Mesothelial cell of epicardium (in vitro differentiated cells): ENCODE results near the gene SOWAHA. TPM values are rescaled to one million over a fixed set of nuclear protein-coding genes. Genes with fewer than 3 reads are reported as not detected.
A peak's percentile ranks its signal among the peaks of the same experiment; 100 is the strongest.

Experiments
- DNase-seq, 2 experiments: peaks; one replicate each; pipeline ENCODE4 v3.0.0; 2021; ENCODE audit warnings: low spot score in 2 of 2; ENCODE audit not compliant: unreplicated experiment in 2 of 2
- H3K27ac Mint-ChIP-seq: 2 replicates; pipeline ENCODE4 v1.8.0; 2021; ENCODE audit warnings: mixed read lengths
- H3K27me3 Mint-ChIP-seq: 2 replicates; pipeline ENCODE4 v1.8.0; 2021; ENCODE audit warnings: low read depth, mixed read lengths
- H3K36me3 Mint-ChIP-seq: 2 replicates; pipeline ENCODE4 v1.8.0; 2021; ENCODE audit warnings: mixed read lengths
- H3K4me1 Mint-ChIP-seq: 2 replicates; pipeline ENCODE4 v1.8.0; 2021; ENCODE audit warnings: mixed read lengths
- H3K4me3 Mint-ChIP-seq: 2 replicates; pipeline ENCODE4 v1.8.0; 2021; ENCODE audit warnings: mild to moderate bottlenecking, moderate library complexity, mixed read lengths
- H3K9me3 Mint-ChIP-seq: 2 replicates; pipeline ENCODE4 v1.8.0; 2021; ENCODE audit warnings: mixed read lengths
- total RNA-seq: library from RNA; stranded (reverse); gene quantifications from 3 replicates; pipeline ENCODE4 v1.2.1, GENCODE V29; 2021
- TF ChIP-seq, protein P1 (sequence below): fragments of 200-600 bp; sonication (generic); IDR thresholded peaks from one replicate; pipeline ENCODE4 v1.5.0; 2021; ENCODE audit warnings: antibody characterized with exemption; ENCODE audit not compliant: unreplicated experiment

SOWAHA gene
- 0.52 to 0.67 TPM (median 0.64 TPM) in 3 replicates for total RNA-seq

DNA sequence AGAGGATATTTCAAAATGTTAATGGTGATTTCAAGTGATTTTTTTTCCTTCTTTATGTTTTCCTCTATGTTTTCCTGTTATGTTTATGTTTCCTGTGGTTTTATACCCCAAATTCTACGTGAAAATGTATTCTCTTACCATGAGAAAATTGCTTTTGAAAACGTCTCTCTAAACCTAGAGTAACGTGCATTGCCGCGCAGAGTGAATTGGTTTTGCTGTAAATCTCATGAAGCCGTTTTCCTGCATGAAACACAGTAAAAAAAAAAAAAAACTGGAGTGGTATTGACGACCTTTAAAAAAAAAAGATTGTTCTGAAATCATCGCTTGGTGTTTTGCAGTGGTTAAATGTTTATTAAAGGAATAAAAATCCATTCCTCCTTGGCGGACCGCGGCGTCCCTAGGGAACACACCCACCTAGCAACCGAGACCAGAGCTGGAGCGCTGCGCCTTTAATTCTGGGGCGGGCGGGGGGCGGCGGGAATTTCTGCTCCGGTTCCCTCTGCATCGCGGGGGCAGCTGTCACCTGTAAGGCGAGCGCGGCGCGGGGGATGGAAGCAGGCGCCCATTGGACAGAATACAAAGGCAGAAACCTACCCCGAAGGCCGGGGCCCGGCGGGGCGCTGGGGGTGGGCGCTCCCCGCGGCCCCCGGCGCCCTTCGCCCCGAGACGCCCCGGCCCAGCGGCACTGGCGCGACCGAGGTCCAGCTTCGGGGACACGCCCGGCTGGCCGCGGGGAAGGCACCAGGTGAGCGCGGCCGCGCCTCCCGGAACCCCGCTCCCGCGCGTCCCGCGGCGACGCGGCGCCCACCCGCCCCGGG is at the start of gene SOWAHA:
Gene SOWAHA (plus strand): TSS at position 522 of the 818 bp plus-strand sequence. CDS start 320 bp downstream, outside the sequence.
- Mint-ChIP-seq H3K9me3 (no peaks in the 10 kb centered on the region), H3K27ac (peak within 1 kb of the TSS; percentile 71), H3K4me1 (peaks cover 21% of the 10 kb centered on the region), H3K4me3 (peak within 1 kb of the TSS; percentile 73), H3K27me3 (peaks cover 37% of the 10 kb centered on the region), H3K36me3 (no peaks in the 10 kb centered on the region)
- DNase-seq = no peak
- TF ChIP-seq, protein P1, sequence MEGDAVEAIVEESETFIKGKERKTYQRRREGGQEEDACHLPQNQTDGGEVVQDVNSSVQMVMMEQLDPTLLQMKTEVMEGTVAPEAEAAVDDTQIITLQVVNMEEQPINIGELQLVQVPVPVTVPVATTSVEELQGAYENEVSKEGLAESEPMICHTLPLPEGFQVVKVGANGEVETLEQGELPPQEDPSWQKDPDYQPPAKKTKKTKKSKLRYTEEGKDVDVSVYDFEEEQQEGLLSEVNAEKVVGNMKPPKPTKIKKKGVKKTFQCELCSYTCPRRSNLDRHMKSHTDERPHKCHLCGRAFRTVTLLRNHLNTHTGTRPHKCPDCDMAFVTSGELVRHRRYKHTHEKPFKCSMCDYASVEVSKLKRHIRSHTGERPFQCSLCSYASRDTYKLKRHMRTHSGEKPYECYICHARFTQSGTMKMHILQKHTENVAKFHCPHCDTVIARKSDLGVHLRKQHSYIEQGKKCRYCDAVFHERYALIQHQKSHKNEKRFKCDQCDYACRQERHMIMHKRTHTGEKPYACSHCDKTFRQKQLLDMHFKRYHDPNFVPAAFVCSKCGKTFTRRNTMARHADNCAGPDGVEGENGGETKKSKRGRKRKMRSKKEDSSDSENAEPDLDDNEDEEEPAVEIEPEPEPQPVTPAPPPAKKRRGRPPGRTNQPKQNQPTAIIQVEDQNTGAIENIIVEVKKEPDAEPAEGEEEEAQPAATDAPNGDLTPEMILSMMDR = no peak

DNA sequence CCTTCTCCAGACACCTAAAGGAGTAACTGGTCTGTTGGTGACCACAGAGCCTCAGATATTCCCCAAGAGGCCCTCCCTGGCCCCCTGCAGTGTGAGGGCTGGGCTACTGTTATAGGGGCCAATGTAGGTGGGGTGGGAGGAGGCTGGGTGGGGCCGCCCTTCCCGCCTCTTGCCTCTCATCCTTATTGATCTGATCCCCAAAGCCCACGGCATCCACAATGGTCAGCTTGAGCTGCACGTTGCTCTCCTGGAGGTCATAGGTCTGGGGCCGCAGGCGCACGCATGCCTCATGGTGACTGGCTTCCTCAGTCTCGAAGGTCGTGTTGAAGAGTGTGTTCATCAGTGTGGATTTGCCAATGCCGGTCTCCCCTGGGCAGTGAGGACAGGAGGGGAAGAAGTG is 49.1 kb upstream of the SOWAHA start:
- no peak overlapping the region for H3K27ac Mint-ChIP-seq
- H3K36me3 Mint-ChIP-seq = peaks cover 22% of the 10 kb centered on the region
- H3K27me3 Mint-ChIP-seq = no peaks in the 10 kb centered on the region
- no peak for DNase-seq
- no peak overlapping the region for H3K4me3 Mint-ChIP-seq
- peaks cover 2% of the 10 kb centered on the region for H3K4me1 Mint-ChIP-seq
- TF ChIP-seq, protein P1 = no peak
- no peaks in the 10 kb centered on the region for H3K9me3 Mint-ChIP-seq

DNA sequence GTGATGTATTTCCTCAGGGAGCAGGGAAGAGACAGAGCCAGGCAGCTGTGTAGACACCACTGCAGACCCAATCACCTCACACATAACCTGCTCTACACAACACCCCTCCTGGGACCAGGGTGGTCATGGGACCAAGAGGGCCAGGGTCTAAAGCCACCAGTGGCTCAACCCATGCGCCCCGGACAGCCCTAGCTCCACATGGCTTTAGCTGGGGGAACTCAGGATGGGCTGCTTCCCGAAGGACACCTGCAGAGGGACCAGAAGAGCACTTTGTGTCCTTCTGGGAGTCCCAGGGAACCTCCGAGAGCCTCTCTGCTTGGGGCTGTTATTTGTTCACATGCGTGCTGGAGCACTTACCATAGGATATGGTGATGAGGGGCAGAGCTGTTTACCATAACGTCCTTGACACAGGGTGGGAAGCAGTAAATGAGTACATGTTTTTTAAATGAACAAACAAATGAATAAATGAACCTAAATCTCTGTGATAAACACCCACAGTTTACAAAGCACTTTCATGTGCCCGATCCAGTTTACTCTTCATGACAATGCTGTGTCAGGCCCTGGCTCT is 48.3 kb upstream of the SOWAHA start:
- peaks cover 22% of the 10 kb centered on the region for H3K36me3 Mint-ChIP-seq
- H3K27ac Mint-ChIP-seq = no peak overlapping the region
- no peak overlapping the region for H3K4me3 Mint-ChIP-seq
- no peaks in the 10 kb centered on the region for H3K9me3 Mint-ChIP-seq
- TF ChIP-seq, protein P1 = no peak
- no peaks in the 10 kb centered on the region for H3K4me1 Mint-ChIP-seq
- H3K27me3 Mint-ChIP-seq = no peaks in the 10 kb centered on the region
- DNase-seq = peak in 1 of 2 experiments; percentile 34

GRCh38 chr5:132765311-132766019 is 47.6 kb upstream of the SOWAHA start:
- Mint-ChIP-seq H3K27ac (no peak overlapping the region), H3K4me1 (no peaks in the 10 kb centered on the region), H3K36me3 (peaks cover 17% of the 10 kb centered on the region), H3K4me3 (no peak overlapping the region), H3K27me3 (no peaks in the 10 kb centered on the region), H3K9me3 (no peaks in the 10 kb centered on the region)
- peak in 1 of 2 experiments; percentile 29 for DNase-seq
- TF ChIP-seq, protein P1 = no peak

DNA sequence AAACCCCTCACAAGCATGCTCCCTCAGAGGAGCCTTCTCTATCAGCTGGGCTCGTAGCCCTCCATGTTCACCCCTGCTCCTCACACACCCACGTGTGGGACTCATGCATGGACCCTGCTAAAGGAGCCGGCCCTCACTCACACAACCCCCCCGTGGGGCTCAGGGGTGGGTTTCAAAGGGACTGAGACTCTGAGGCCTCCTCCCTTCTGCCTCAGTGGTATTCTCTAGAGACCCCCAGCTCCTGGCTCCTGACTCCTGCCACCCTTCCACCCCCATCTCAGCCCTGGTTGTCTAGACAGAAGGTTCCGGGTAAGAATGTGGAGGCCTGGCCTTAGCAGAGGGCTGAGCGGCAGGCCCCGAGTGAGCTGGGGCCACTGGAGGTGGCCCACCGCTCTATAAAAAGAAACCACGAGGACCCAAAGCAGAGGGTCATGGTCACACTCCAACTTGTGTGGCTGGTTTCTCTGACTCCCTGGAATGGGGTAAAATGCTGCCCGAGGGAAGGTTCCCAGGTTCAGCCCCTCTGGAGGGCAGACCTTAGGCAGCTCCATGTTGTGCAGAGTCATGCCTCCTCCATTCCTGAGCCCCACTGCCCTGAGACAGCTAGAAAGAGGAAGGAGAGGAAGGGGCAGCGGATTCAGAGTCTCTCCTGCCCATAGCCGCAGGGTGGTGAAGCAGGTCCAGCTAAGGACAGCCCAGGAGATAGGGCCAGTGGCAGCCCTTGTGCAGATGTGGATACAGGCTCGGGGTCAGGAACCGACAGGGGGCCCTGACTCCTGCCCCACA is 46.9 kb upstream of the SOWAHA start:
- no peak for DNase-seq
- no peak overlapping the region for H3K4me3 Mint-ChIP-seq
- no peaks in the 10 kb centered on the region for H3K4me1 Mint-ChIP-seq
- H3K9me3 Mint-ChIP-seq = no peaks in the 10 kb centered on the region
- no peaks in the 10 kb centered on the region for H3K27me3 Mint-ChIP-seq
- peaks cover 14% of the 10 kb centered on the region for H3K36me3 Mint-ChIP-seq
- TF ChIP-seq, protein P1 = no peak
- no peak overlapping the region for H3K27ac Mint-ChIP-seq
